B cell (primary cell): ENCODE results near the gene PM20D2. TPM values are rescaled to one million over a fixed set of nuclear protein-coding genes. Genes with fewer than 3 reads are reported as not detected.

Source experiments
- ATAC-seq: fragments of 200-7000 bp; cut with Tn5 transposase; one replicate; pipeline ENCODE4 v1.10.0; 2021; ENCODE audit warnings: low read depth, mild to moderate bottlenecking, moderate number of reproducible peaks, moderate library complexity
- CTCF ChIA-PET: fragments of 350-600 bp; sonication (Branson Sonifier 250); formaldehyde crosslinking; loops from one replicate; lab custom pipeline; 2021; ENCODE audit warnings: antibody characterized with exemption, inconsistent platforms; lab: Charles Lee
- POLR2A ChIA-PET: fragments of 350-600 bp; sonication (Branson Sonifier 250); formaldehyde crosslinking; loops from one replicate; lab custom pipeline; 2021; ENCODE audit warnings: antibody characterized with exemption; lab: Charles Lee
- DNase-seq: peaks from one replicate; pipeline ENCODE4 v3.0.0; 2013
- H2AFZ ChIP-seq: 2 replicates; pipeline ENCODE4 v1.6.1; 2012; ENCODE audit warnings: mild to moderate bottlenecking, low read depth, low read length; ENCODE audit not compliant: insufficient read depth, poor library complexity, severe bottlenecking
- H3K27ac ChIP-seq, 2 donors: 1 replicate in 1 of 2; 2 replicates in 1 of 2; pipeline ENCODE4 v1.5.1; 2012 to 2013; ENCODE audit warnings: low read length in 2 of 2, mild to moderate bottlenecking in 2 of 2, moderate library complexity in 1 of 2
- H3K27me3 ChIP-seq, 4 experiments: fragments of 200-600 bp in 1 of 4; sonication (generic) in 1 of 4; replicated peaks in 1 of 4; 1 replicate in 2 of 4; 2 replicates in 2 of 4; pipeline versions ENCODE4 v1.6.1 to v1.7.0; 2013 to 2016; ENCODE audit warnings: low read length in 3 of 4, mild to moderate bottlenecking in 2 of 4, mixed read lengths in 1 of 4, moderate library complexity in 1 of 4; ENCODE audit not compliant: insufficient read depth in 4 of 4, control insufficient read depth in 3 of 4; ENCODE audit errors: control extremely low read depth in 1 of 4
- H3K36me3 ChIP-seq, 2 experiments: replicated peaks in 1 of 2; 1 replicate in 1 of 2; 2 replicates in 1 of 2; pipeline versions ENCODE4 v1.6.1 to v1.7.1; 2013; ENCODE audit warnings: low read length in 1 of 2; ENCODE audit not compliant: insufficient read depth in 2 of 2, control insufficient read depth in 1 of 2; ENCODE audit errors: control extremely low read depth in 1 of 2, extremely low read depth in 1 of 2
- H3K4me1 ChIP-seq, 2 donors: fragments of 200-600 bp in 1 of 2; sonication (generic) in 1 of 2; 1 replicate in 1 of 2; 2 replicates in 1 of 2; pipeline versions ENCODE4 v1.5.1 to v1.6.1; 2013 to 2017; ENCODE audit warnings: low read length in 2 of 2; ENCODE audit not compliant: control insufficient read depth in 2 of 2, insufficient read depth in 2 of 2
- H3K4me2 ChIP-seq: replicated peaks from 2 replicates; pipeline ENCODE3; 2012; ENCODE audit warnings: mild to moderate bottlenecking, low read depth, low read length; ENCODE audit not compliant: poor library complexity, severe bottlenecking
- H3K4me3 ChIP-seq, 5 experiments: fragments of 200-600 bp in 1 of 5; sonication (generic) in 1 of 5; 1 replicate in 3 of 5; 2 replicates in 2 of 5; pipeline versions ENCODE4 v1.5.1 to v1.7.0; 2011 to 2016; ENCODE audit warnings: low read length in 4 of 5, mild to moderate bottlenecking in 4 of 5, low read depth in 2 of 5, control low read depth in 1 of 5, moderate library complexity in 1 of 5; ENCODE audit not compliant: insufficient read depth in 1 of 5; ENCODE audit errors: control extremely low read depth in 1 of 5, extremely low read depth in 1 of 5
- H3K79me2 ChIP-seq: fragments of 200-600 bp; sonication (generic); one replicate; pipeline ENCODE4 v1.6.0; 2016; ENCODE audit warnings: low read length; ENCODE audit not compliant: control insufficient read depth, insufficient read depth
- H3K9ac ChIP-seq: fragments of 200-600 bp; sonication (generic); 2 replicates; pipeline ENCODE4 v1.6.1; 2017; ENCODE audit warnings: mild to moderate bottlenecking, low read length, moderate library complexity
- H3K9me3 ChIP-seq, 3 donors: one replicate each; pipeline versions ENCODE4 v1.6.1 to v1.7.1; 2013; ENCODE audit warnings: low read length in 2 of 3; ENCODE audit not compliant: control insufficient read depth in 2 of 3, insufficient read depth in 1 of 3; ENCODE audit errors: control extremely low read depth in 1 of 3
- H4K20me1 ChIP-seq: 2 replicates; pipeline ENCODE4 v1.6.0; 2012; ENCODE audit warnings: mild to moderate bottlenecking, low read length; ENCODE audit not compliant: insufficient read depth, control insufficient read depth, poor library complexity, severe bottlenecking
- H3K27ac Mint-ChIP-seq: one replicate; pipeline ENCODE4 v1.8.0; 2021; ENCODE audit warnings: mixed read lengths
- H3K27me3 Mint-ChIP-seq: one replicate; pipeline ENCODE4 v1.8.0; 2021; ENCODE audit warnings: mixed read lengths
- H3K4me1 Mint-ChIP-seq: one replicate; pipeline ENCODE4 v1.8.0; 2021; ENCODE audit warnings: mixed read lengths
- H3K4me3 Mint-ChIP-seq: one replicate; pipeline ENCODE4 v1.8.0; 2021; ENCODE audit warnings: mixed read lengths
- H3K9me3 Mint-ChIP-seq: one replicate; pipeline ENCODE4 v1.8.0; 2022; ENCODE audit warnings: mixed read lengths; ENCODE audit not compliant: insufficient read depth
- CTCF ChIP-seq: fragments of 200-600 bp; IDR thresholded peaks from one replicate; pipeline ENCODE4 v1.8.0; 2022; ENCODE audit warnings: antibody characterized with exemption, mild to moderate bottlenecking
- EZH2 ChIP-seq: IDR thresholded peaks from 2 replicates; pipeline ENCODE4 v1.6.1; 2012; ENCODE audit warnings: borderline replicate concordance, low read depth, mild to moderate bottlenecking, moderate library complexity, low read length; ENCODE audit not compliant: insufficient read depth, poor library complexity, severe bottlenecking
- WGBS: methylation state at CpG from one replicate; pipeline ENCODE4 v1.1.5; 2013; ENCODE audit warnings: missing lambda C conversion rate; ENCODE audit not compliant: insufficient coverage; 5-methylcytosine and 5-hydroxymethylcytosine counted together
- intact Hi-C: fragments of 100-400 bp; cut with micrococcal nuclease; formaldehyde crosslinking; loops from one replicate; pipeline ENCODE4 v1.10.0; 2022
- polyA plus RNA-seq: library from polyadenylated mRNA; depleted of rRNA; stranded (reverse); fragments of >200 nt; gene quantifications from 2 replicates; pipeline ENCODE4 v1.2.3, GENCODE V29; 2012
- total RNA-seq, 2 donors: library from RNA; stranded (reverse); fragments of 120-200 nt in 1 of 2; gene quantifications; 1 replicate in 1 of 2; 2 replicates in 1 of 2; pipeline versions ENCODE4 v1.2.3 to v1.2.4, GENCODE V29; 2013 to 2022

Gene PM20D2
- total and polyA plus RNA-seq, 2 donors (not counting 1 experiment from before 2014, with no cell fraction given) = 7.4 to 16.4 TPM

- ChIA-PET POLR2A (no interaction called here), CTCF (interaction anchor here (1.0 kb wide), 1 partner anchor 149 kb away, joined by 4 read pairs; no protein-coding TSS in a partner anchor)
- 90% methylated on average over 3 of the region's 3 CpGs for WGBS
- no peak overlapping the region for H3K9ac ChIP-seq
- H3K4me1 ChIP-seq = no peaks in the 10 kb centered on the region
- no peak overlapping the region for H2AFZ ChIP-seq
- TF ChIP-seq EZH2 (no peak), CTCF (no peak)
- intact Hi-C loops = no loop called here
- Mint-ChIP-seq H3K4me3 (no peak overlapping the region), H3K4me1 (no peaks in the 10 kb centered on the region), H3K27ac (no peak overlapping the region), H3K9me3 (peaks cover 10% of the 10 kb centered on the region), H3K27me3 (no peaks in the 10 kb centered on the region)
- no peak overlapping the region for H3K27ac ChIP-seq
- ATAC-seq = no peak
- peaks cover 0 to 10% (median 3%) of the 10 kb centered on the region in 3 donors for H3K9me3 ChIP-seq
- no peak for DNase-seq
- H4K20me1 ChIP-seq = no peaks in the 10 kb centered on the region
- no peak overlapping the region for H3K4me3 ChIP-seq
- H3K79me2 ChIP-seq = no peaks in the 10 kb centered on the region
- H3K4me2 ChIP-seq = no peak overlapping the region
- no peaks in the 10 kb centered on the region for H3K27me3 ChIP-seq
- no peaks in the 10 kb centered on the region for H3K36me3 ChIP-seq
These were observed 14.3 kb upstream of the PM20D2 start for GRCh38 chr6:89131599-89131998.

GRCh38 chr6:89132057-89132456 lies 13.8 kb upstream of the PM20D2 start:
- H3K4me3 ChIP-seq = no peak overlapping the region
- no peak overlapping the region for H3K27ac ChIP-seq
- no peaks in the 10 kb centered on the region for H4K20me1 ChIP-seq
- POLR2A ChIA-PET = interaction anchor here (0.8 kb wide), 1 partner anchor 9 kb away, joined by 3 read pairs; no protein-coding TSS in a partner anchor
- no peaks in the 10 kb centered on the region for H3K27me3 Mint-ChIP-seq
- DNase-seq = no peak
- H3K9me3 Mint-ChIP-seq = peaks cover 10% of the 10 kb centered on the region
- H3K36me3 ChIP-seq = no peaks in the 10 kb centered on the region
- H3K79me2 ChIP-seq = no peaks in the 10 kb centered on the region
- no peaks in the 10 kb centered on the region for H3K4me1 Mint-ChIP-seq
- no peaks in the 10 kb centered on the region for H3K27me3 ChIP-seq
- intact Hi-C loops = no loop called here
- TF ChIP-seq CTCF = no peak
- no peak for TF ChIP-seq EZH2
- CTCF ChIA-PET = no interaction called here
- no peaks in the 10 kb centered on the region for H3K4me1 ChIP-seq
- H3K4me2 ChIP-seq = no peak overlapping the region
- no CpG with 5 or more reads among the region's 2 CpGs for WGBS
- H3K9me3 ChIP-seq = peaks cover 0 to 10% (median 3%) of the 10 kb centered on the region in 3 donors
- no peak overlapping the region for H2AFZ ChIP-seq
- no peak for ATAC-seq
- no peak overlapping the region for H3K4me3 Mint-ChIP-seq
- no peak overlapping the region for H3K27ac Mint-ChIP-seq
- no peak overlapping the region for H3K9ac ChIP-seq
